Measurements from ENCODE around the gene PAF1.
A peak's percentile ranks its signal among the peaks of the same experiment; 100 is the strongest.

The PAF1 gene

DNA sequence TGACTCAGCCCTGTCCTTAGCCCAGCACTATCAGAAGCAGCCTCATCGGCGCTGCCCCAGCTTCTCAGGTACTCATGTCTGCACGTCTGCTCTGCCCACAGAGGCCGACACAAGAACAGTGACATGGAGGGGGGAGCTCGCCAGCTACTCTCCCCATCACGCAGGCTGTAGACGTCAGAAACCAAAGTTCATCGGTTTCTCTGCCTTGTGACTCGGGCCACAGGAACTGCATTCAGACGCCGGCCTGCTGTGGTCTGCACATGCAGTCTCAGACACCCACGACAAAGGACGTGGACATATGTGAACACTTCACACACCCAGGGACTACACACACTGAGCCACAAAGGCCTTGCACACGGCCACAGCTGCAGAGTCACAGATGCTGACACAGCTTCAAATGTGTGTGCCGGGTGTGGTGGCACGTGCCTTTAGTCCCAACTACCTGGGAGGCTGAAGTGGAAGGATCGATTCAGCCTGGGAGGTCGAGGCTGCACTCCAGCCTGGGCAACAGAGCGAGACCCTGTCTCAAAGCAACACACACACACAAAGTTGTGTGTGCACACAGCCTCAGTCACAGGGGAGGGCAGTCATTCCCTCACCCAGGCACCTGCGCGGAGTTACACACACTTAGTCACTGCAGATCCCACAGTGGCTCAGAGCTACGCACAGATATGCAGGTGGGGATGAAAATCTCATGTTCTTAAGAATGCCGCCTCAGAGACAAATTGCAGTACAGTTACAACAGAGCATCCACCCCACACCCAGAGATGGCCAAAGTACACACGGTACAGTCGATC is 10.8 kb upstream of the PAF1 start:
- no peaks in the 10 kb centered on the region for H3K27me3 ChIP-seq (ENCODE audit: insufficient read depth, insufficient read length)
- H3K9me3 ChIP-seq (ENCODE audit: insufficient read depth, low read length), result no peaks in the 10 kb centered on the region
- no peak overlapping the region for H3K4me3 ChIP-seq (ENCODE audit: insufficient read length, low read depth)
- peaks cover 17% of the 10 kb centered on the region for H3K36me3 ChIP-seq (ENCODE audit: insufficient read depth, insufficient read length, low read length)
- peaks cover 21% of the 10 kb centered on the region for H3K4me1 ChIP-seq (ENCODE audit: insufficient read depth, insufficient read length)
- peak overlapping the region; percentile 85 for H3K9ac ChIP-seq (ENCODE audit: insufficient read length, low read depth)
- DNase-seq (ENCODE audit: low read depth, low spot score), result no peak
- no peak for TF ChIP-seq YY1 (IDR thresholded peaks at IDR 0.05; ENCODE audit: insufficient read depth, insufficient read length)
- no peak for TF ChIP-seq ZNF274 (IDR thresholded peaks at IDR 0.05; ENCODE audit: low read depth, low read length)
- TF ChIP-seq SUZ12 (IDR thresholded peaks at IDR 0.05; ENCODE audit: extremely low read depth, insufficient read depth, insufficient read length), result no peak

DNA sequence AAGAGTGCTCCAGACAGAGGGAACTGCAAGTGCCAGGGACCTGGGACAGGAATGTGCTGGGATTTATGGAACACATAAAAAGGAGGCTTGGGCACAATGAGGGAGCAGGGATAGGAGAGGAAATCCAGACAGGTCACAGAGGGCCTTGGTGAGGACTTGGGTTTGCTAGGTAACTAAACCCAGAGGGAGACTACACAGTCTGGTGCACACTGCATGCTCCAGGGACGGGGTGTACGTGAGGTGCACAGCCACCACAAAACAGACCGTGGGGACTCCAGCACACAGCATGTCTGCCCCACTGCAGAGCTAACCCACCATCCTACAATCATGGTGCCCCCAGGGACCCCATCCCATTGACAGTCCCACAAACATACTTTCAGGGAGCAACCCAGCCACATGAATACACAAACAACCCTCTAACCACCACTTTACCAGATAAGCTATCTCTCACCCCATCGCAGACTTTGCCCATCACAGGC is 10.2 kb upstream of the PAF1 start:
- peak overlapping the region; percentile 39 for H3K9ac ChIP-seq (ENCODE audit: insufficient read length, low read depth)

DNA sequence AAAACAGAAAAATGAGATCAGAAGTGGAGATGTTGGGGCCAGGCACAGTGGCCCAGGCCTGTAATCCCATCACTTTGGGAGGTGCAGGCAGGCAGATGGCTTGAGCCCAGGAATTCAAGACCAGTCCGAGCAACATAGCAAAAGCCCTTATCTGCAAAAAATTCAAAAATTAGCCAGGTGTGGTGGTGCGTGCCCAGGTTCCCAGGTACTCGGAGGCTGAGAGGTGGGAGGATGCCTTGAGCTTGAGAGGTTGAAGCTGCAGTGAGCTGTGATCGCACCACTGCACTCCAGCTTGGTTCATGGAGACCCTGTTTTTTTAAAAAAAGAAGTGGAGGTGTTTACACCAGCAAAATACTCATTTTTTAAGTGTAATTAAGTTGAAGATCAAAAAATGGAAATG is 9.2 kb upstream of the PAF1 start:
- Histone ChIP-seq H3K27me3 (ENCODE audit: insufficient read depth, insufficient read length) (no peaks in the 10 kb centered on the region), H3K4me3 (ENCODE audit: insufficient read length, low read depth) (no peak overlapping the region), H3K36me3 (ENCODE audit: insufficient read depth, insufficient read length, low read length) (peaks cover 24% of the 10 kb centered on the region), H3K9ac (ENCODE audit: insufficient read length, low read depth) (no peak overlapping the region), H3K9me3 (ENCODE audit: insufficient read depth, low read length) (no peaks in the 10 kb centered on the region), H3K4me1 (ENCODE audit: insufficient read depth, insufficient read length) (peaks cover 21% of the 10 kb centered on the region)
- no peak for DNase-seq (ENCODE audit: low read depth, low spot score)
- TF ChIP-seq SUZ12 (IDR thresholded peaks at IDR 0.05; ENCODE audit: extremely low read depth, insufficient read depth, insufficient read length) (no peak), YY1 (IDR thresholded peaks at IDR 0.05; ENCODE audit: insufficient read depth, insufficient read length) (no peak), ZNF274 (IDR thresholded peaks at IDR 0.05; ENCODE audit: low read depth, low read length) (no peak)

More for the DNA sequence above, 10.2 kb upstream of the PAF1 start:
- no peaks in the 10 kb centered on the region for H3K27me3 ChIP-seq (ENCODE audit: insufficient read depth, insufficient read length)
- no peak overlapping the region for H3K4me3 ChIP-seq (ENCODE audit: insufficient read length, low read depth)
- H3K4me1 ChIP-seq (ENCODE audit: insufficient read depth, insufficient read length), result peaks cover 21% of the 10 kb centered on the region
- H3K9me3 ChIP-seq (ENCODE audit: insufficient read depth, low read length), result no peaks in the 10 kb centered on the region
- peaks cover 17% of the 10 kb centered on the region for H3K36me3 ChIP-seq (ENCODE audit: insufficient read depth, insufficient read length, low read length)
- TF ChIP-seq ZNF274 (IDR thresholded peaks at IDR 0.05; ENCODE audit: low read depth, low read length) (no peak), YY1 (IDR thresholded peaks at IDR 0.05; ENCODE audit: insufficient read depth, insufficient read length) (no peak), SUZ12 (IDR thresholded peaks at IDR 0.05; ENCODE audit: extremely low read depth, insufficient read depth, insufficient read length) (no peak)
- DNase-seq (ENCODE audit: low read depth, low spot score), result no peak

DNA sequence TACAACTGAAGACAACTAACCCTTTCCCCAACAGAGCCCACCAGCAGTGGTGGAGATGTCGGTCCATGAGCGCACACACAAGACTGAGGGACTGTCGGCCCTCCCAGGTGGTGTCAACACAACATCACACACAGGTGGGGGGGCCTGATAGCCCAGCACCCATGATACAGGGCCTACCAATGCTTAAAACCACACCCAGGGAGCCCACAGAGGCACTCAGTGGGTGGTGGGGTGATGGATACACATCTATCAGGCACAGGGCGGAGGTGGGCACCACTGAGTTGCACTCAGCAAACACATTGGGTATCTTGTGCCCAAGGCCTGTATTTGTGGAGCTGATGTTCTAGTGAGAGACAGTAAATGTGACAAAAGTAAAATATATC is 8.8 kb upstream of the PAF1 start:
- Histone ChIP-seq H3K4me3 (ENCODE audit: insufficient read length, low read depth) (no peak overlapping the region), H3K9me3 (ENCODE audit: insufficient read depth, low read length) (no peaks in the 10 kb centered on the region), H3K4me1 (ENCODE audit: insufficient read depth, insufficient read length) (peaks cover 21% of the 10 kb centered on the region), H3K9ac (ENCODE audit: insufficient read length, low read depth) (no peak overlapping the region), H3K36me3 (ENCODE audit: insufficient read depth, insufficient read length, low read length) (peaks cover 26% of the 10 kb centered on the region), H3K27me3 (ENCODE audit: insufficient read depth, insufficient read length) (no peaks in the 10 kb centered on the region)
- TF ChIP-seq ZNF274 (IDR thresholded peaks at IDR 0.05; ENCODE audit: low read depth, low read length) (no peak), SUZ12 (IDR thresholded peaks at IDR 0.05; ENCODE audit: extremely low read depth, insufficient read depth, insufficient read length) (no peak), YY1 (IDR thresholded peaks at IDR 0.05; ENCODE audit: insufficient read depth, insufficient read length) (no peak)
- no peak for DNase-seq (ENCODE audit: low read depth, low spot score)

DNA sequence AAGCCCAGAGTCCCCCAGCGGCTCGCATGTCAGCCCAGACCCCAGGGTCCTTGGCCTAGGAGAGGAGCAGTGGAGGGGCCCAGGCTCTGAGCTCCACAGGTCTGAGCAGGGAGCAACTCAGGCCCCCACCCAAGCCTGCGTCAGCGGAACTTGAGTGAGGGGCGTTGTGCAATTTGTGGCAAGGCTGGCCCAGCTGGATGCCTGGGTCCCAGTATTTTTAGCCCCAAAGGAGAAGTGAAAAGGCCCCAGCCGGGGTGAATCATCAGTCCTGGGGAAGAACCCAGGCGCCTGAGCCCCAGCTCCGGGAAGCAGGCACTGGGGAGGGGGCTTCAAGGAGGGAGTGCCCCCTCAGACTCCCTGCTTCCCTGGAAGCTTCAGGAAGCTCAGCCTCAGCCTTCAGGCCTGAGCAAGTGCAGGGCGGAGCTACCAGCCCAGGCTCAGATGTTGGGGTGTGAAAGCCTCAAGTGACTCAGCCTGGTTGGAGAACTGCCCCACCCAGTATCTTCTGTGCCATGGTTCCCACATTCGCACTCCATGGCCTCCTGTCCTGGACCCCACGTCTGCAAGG is 7.5 kb upstream of the PAF1 start:
- TF ChIP-seq ZNF274 (IDR thresholded peaks at IDR 0.05; ENCODE audit: low read depth, low read length), result no peak
- TF ChIP-seq YY1 (IDR thresholded peaks at IDR 0.05; ENCODE audit: insufficient read depth, insufficient read length), result no peak
- TF ChIP-seq SUZ12 (IDR thresholded peaks at IDR 0.05; ENCODE audit: extremely low read depth, insufficient read depth, insufficient read length), result no peak
- Histone ChIP-seq H3K9me3 (ENCODE audit: insufficient read depth, low read length) (no peaks in the 10 kb centered on the region), H3K27me3 (ENCODE audit: insufficient read depth, insufficient read length) (no peaks in the 10 kb centered on the region), H3K4me1 (ENCODE audit: insufficient read depth, insufficient read length) (peaks cover 21% of the 10 kb centered on the region), H3K36me3 (ENCODE audit: insufficient read depth, insufficient read length, low read length) (peaks cover 34% of the 10 kb centered on the region), H3K9ac (ENCODE audit: insufficient read length, low read depth) (peak overlapping the region; percentile 57), H3K4me3 (ENCODE audit: insufficient read length, low read depth) (no peak overlapping the region)
- no peak for DNase-seq (ENCODE audit: low read depth, low spot score)

DNA sequence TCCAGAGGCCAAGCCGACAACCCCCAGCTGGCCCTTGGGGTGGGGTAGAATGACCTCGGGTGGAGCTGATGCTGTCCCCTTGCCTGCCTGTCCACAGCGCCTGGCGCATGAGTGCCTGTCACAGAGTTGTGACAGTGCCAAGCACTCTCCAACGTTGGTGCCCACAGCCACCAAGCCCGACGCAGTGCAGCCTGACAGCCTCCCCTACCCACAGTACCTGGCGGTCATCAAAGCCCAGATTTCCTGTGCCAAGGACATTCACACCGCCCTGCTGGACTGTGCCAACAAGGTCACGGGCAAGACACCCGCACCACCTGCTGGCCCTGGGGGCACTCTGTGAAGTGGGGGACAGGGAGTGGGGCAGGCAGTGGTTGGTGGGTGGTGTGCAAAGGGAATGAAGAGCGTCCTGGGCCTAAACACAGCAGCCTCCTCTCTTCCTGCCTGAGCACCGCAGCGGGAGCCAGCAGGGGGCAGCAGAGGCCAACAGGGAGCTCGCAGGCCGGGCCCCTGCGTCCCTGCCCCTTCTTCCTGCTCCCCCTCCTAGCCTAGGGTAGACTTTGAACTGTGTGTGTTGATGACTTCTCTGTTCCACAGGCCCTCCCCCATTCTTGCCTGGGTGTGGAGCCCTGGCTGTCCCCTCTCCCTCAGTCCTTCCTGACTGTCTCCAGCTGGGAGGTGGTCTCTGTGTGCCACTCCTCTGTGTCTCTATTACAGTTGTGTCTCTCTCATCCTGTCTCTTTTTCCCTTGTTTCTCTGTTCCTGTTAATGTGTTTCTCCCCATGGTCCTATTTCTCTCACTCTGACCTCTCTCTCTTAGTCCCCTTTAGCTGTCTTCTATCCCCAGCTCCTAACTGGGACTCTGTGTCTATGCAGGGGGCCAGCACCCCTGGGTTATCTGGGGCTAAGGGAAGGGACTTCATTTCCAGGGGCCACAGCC is 6.7 kb upstream of the PAF1 start:
- no peaks in the 10 kb centered on the region for H3K27me3 ChIP-seq (ENCODE audit: insufficient read depth, insufficient read length)
- H3K4me3 ChIP-seq (ENCODE audit: insufficient read length, low read depth), result no peak overlapping the region
- peak overlapping the region; percentile 57 for H3K9ac ChIP-seq (ENCODE audit: insufficient read length, low read depth)
- no peak for DNase-seq (ENCODE audit: low read depth, low spot score)
- TF ChIP-seq ZNF274 (IDR thresholded peaks at IDR 0.05; ENCODE audit: low read depth, low read length), result no peak
- no peak for TF ChIP-seq YY1 (IDR thresholded peaks at IDR 0.05; ENCODE audit: insufficient read depth, insufficient read length)
- no peak for TF ChIP-seq SUZ12 (IDR thresholded peaks at IDR 0.05; ENCODE audit: extremely low read depth, insufficient read depth, insufficient read length)
- no peaks in the 10 kb centered on the region for H3K9me3 ChIP-seq (ENCODE audit: insufficient read depth, low read length)
- H3K4me1 ChIP-seq (ENCODE audit: insufficient read depth, insufficient read length), result peaks cover 21% of the 10 kb centered on the region
- peaks cover 38% of the 10 kb centered on the region for H3K36me3 ChIP-seq (ENCODE audit: insufficient read depth, insufficient read length, low read length)
